HTERT RPE-1 (cell line): ENCODE data around the gene SPACA7.
"Not testable (repeated sequence)": the region's sequence is repeated elsewhere in the genome, so short reads cannot be mapped to it uniquely, and the experiment has no call there.

ENCODE experiments used
- in situ Hi-C: fragments of 300-500 bp; cut with MboI; formaldehyde crosslinking; loops from 4 replicates; pipeline ENCODE4 v1.14.3; 2020; ENCODE audit warnings: low sequenced_read_pairs

SPACA7 gene

DNA sequence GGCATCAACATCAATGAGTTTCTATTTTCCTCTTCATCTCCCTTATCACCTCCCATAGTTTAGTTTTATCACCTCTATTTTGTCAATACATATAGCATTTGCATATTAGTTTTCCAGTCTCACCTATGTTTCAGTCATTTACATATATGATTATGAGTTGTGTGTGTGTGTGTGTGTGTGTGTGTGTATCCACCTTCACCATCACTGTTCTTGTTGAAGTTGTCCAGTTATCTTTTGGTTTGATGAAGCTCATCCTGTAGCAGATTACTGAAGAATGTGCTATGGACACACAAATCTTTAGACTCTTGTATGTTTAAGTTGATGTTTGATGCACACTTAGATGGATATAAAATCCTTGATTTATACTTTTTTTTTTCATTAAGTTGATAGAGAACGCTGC, 40.5 kb downstream of the SPACA7 start:
- in situ Hi-C loops, result no loop called here

GRCh38 chr13:112417079-112417478, 40.9 kb downstream of the SPACA7 start:
- in situ Hi-C loops, result no loop called here

DNA sequence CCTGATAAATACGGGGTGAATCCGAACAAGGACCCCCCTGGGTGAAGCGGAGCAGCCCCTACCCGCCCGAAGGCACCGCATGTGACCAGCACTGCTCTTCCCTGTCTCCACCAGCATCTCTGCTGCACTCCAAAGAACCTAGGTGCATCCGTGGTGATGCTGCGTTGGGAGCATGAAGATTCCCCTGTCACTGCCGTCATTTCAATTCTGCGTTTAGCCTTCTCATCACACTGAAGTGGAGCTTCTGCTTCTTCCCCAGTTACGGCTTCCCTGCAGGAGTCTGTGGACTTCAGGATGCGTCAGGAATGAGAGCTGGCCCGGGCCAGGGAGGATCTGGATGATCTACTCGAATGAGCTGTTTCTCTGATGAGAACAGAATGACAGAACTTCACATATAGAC, 47.9 kb downstream of the SPACA7 start:
- in situ Hi-C loops, result no loop called here

DNA sequence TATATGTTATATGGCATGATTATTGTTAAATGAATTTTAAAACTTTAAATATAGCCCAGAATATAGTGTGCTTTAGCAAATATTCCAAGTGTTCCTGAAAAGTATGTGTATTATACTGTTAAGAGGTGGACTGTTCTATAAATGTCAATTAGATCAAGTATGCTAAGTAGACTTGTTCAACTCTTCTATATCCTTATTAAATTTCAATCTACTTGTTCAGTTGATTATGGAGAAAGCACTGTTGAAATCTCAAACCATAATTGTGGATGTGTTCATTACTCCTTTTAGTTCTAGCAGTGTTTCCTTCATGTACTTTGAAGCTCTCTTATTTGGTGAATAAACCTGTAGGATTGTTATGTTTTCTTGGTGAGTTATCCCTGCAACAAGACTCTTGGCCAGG, 52.5 kb downstream of the SPACA7 start:
- in situ Hi-C loops, result no loop called here

- in situ Hi-C loops, result no loop called here
Measured at GRCh38 chr13:112431734-112432133, 55.6 kb downstream of the SPACA7 start.

- in situ Hi-C loops, result not testable (repeated sequence)
Measured at GRCh38 chr13:112432734-112433133, 56.6 kb downstream of the SPACA7 start.

- in situ Hi-C loops, result not testable (repeated sequence)
Measured at GRCh38 chr13:112433517-112433916, 57.4 kb downstream of the SPACA7 start.

- in situ Hi-C loops, result no loop called here
Measured at GRCh38 chr13:112434032-112434431, 57.9 kb downstream of the SPACA7 start.

GRCh38 chr13:112434937-112435523, 58.9 kb downstream of the SPACA7 start:
- in situ Hi-C loops, result no loop called here

DNA sequence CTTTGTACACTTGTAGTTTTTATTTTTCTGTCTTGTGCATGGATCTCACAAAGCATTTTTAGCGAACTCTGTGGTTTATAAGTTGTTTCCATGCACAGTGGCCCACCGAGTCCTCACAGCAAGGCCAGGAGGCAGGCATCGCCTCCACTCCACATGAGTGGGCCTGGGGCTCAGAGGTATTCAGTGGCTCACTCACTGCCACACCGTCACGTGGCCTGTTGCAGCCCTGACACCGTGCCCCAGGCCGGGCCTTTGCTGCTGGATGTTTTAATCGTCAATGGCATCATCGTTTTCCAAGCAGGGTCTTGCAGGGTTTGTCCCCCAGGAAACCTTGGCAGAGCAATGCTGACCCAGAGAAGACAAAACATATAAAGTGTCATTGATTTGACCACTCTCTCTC, 59.8 kb downstream of the SPACA7 start:
- in situ Hi-C loops, result no loop called here

GRCh38 chr13:112438094-112438493, 61.9 kb downstream of the SPACA7 start:
- in situ Hi-C loops, result no loop called here

- in situ Hi-C loops, result no loop called here
Measured at GRCh38 chr13:112438515-112438914, 62.4 kb downstream of the SPACA7 start.

DNA sequence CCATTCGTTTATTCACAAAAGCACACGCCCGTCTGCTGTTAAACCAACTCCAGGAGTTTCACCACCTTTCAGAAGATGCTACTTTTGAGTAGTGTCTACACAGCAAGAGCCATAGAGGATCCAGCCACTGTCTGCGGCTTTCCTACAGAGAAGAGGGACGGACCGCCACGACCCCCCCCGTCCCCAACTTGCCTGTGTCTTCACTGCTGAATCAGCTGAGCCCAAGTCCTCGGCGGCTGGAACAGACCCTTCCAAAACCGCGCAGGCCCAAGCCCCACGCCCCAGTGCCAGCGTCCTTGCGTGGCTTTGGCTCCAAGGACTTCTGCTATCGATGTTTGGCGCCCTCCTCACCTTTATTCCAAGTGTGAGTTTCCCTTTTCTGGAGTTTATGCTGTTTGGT, 65.1 kb downstream of the SPACA7 start:
- in situ Hi-C loops, result no loop called here

DNA sequence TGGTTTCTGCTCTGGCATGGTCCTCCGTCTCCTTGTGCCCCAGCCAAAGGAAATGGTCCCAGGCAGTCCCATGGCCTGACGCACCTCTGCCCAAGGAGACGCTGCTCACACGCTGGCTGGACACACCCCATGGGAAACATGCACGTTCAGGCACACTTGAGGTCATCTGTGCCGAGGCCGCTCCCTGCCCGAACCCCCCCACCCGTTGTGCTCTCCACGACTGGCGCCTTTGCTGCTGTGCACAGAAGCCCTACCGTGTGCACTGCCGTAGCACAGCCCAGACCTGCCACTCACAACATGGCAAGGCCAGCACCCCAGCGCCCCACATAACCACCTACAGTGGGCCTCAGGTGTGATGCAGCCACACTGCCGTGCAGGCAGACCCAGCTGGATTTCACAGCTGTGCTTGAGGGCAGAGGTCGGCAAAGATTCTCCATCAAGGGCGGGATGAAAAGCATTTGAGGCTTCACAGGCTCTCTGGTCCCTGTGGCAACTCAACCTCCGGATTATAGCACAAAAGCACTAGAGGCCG, 65.7 kb downstream of the SPACA7 start:
- in situ Hi-C loops, result no loop called here

- in situ Hi-C loops, result no loop called here
Measured at GRCh38 chr13:112442483-112443090, 66.4 kb downstream of the SPACA7 start.

GRCh38 chr13:112443191-112443994, 67.2 kb downstream of the SPACA7 start:
- in situ Hi-C loops, result no loop called here

DNA sequence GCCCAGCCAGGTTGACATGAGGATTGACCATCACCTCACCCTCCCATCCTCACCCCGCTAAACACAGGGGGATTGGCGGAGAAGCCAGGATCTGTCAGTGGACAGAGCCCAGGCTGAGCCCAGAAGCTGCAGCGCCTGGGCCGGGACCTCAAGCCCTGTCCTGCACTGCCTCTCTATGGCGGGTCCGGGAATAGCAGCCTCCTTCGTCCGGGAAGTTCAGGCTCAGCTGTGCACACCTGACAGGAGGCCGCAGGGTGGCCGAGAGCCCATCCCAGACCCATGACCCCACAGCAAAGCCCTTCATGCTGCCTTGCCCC, 67.8 kb downstream of the SPACA7 start:
- in situ Hi-C loops, result no loop called here

DNA sequence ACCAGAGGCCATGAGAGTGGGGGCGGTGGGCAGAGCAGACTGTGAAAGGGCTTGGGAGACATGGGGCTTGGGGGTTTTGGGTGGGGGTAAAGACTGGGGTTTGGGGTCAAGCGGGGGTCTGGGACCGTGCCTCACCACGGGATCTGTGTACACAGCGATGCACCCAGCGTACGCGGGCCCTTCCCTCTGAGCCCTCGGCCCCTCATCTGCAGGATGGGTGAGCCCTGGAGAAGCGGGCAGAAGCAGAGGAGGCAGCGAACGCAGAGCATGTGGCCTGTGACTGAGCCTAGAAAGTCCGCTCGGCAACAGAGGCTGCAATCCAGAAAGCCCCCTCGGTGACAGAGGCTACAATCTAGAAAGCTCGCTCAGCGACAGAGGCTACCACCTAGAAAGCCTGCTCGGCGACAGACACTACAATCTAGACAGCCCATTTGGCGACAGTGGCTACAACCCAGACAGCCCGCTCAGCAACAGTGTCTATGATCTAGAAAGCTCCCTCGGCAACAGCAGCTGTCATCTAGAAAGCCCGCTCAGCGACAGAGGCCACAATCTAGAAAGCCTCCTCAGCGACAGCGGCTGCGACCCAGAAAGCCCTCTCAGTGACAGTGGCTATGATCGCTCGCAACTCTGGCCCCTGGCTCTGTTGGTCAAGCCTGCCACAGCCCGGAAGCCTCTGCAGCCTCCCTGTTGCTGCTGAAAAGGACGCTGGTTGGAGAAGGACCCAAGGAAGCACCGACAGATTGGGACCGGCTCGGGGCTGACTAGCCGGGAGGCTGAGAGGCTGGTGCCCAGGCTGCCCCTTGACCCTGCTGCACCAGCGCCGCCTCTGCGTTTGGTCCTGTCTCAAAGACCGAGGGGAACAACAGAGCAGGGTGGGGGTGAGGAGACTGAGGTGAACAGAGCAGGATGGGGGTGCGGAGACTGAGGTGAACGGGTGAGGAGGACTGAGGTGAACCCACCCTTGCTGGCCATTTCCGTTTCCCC, 68.6 kb downstream of the SPACA7 start:
- in situ Hi-C loops, result no loop called here

- in situ Hi-C loops, result no loop called here
Measured at GRCh38 chr13:112445411-112446271, 69.5 kb downstream of the SPACA7 start.

DNA sequence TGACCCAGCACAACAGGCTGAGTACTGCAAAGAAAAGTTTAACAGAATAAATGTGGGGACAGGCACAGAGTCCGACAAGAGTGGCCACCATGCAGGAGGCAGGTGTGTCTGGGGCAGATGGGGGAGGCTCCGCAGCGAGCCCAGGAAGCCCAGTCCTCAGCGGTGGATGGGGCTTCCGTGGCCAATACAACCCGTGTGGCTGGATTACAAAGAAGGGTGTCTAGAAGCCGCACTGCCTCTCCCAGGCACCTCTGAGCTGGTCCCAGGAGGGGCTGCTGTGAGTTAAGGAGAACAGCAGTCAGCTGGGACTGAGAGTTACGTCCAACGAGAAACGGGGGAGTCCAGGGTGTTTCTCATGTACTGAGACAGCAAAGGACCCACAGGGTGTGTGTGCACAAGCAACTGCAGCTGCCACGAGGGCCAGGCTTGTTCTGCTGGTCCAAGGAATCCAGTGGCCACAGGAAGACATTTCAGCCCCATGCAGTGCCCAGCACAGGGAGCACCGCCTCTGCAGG, 70.2 kb downstream of the SPACA7 start:
- in situ Hi-C loops, result no loop called here
